SK-N-SH treated with all-trans-retinoic acid at 6 μM for 48 hours (cell line): ENCODE results near the gene EEF1G.

Experiments used
- ATAC-seq: fragments of 200-7000 bp; cut with Tn5 transposase; 3 replicates; pipeline ENCODE4 v1.9.1; 2020; ENCODE audit warnings: mild to moderate bottlenecking, moderate library complexity
- BACH2 ChIP-seq: fragments of 250-450 bp; sonication (Bioruptor Pico); IDR thresholded peaks from 2 replicates; pipeline ENCODE4 v1.9.0; 2021; ENCODE audit warnings: mild to moderate bottlenecking, borderline replicate concordance
- CSDC2 ChIP-seq: fragments of 250-450 bp; sonication (Bioruptor Pico); IDR thresholded peaks from 2 replicates; pipeline ENCODE4 v1.5.0; 2020; ENCODE audit warnings: mild to moderate bottlenecking, moderate library complexity
- CSRNP3 ChIP-seq: fragments of 250-450 bp; sonication (Bioruptor Pico); IDR thresholded peaks from 2 replicates; pipeline ENCODE4 v1.5.1; 2021; ENCODE audit warnings: mild to moderate bottlenecking, moderate library complexity
- ESRRG ChIP-seq: fragments of 250-450 bp; sonication (Bioruptor Pico); IDR thresholded peaks from 2 replicates; pipeline ENCODE4 v1.6.1; 2021; ENCODE audit warnings: mild to moderate bottlenecking
- PATZ1 ChIP-seq: fragments of 250-450 bp; sonication (Bioruptor Pico); IDR thresholded peaks from 2 replicates; pipeline ENCODE4 v1.8.0; 2020; ENCODE audit warnings: mild to moderate bottlenecking, moderate library complexity, borderline replicate concordance
- POU6F1 ChIP-seq: fragments of 250-450 bp; sonication (Bioruptor Pico); IDR thresholded peaks from 2 replicates; pipeline ENCODE4 v1.8.0; 2021; ENCODE audit warnings: low read depth, mild to moderate bottlenecking, moderate library complexity, borderline replicate concordance
- RARB ChIP-seq: fragments of 250-450 bp; sonication (Bioruptor Pico); IDR thresholded peaks from 2 replicates; pipeline ENCODE4 v1.8.0; 2021; ENCODE audit warnings: mild to moderate bottlenecking, moderate library complexity
- SNAI2 ChIP-seq: fragments of 250-450 bp; sonication (Bioruptor Pico); IDR thresholded peaks from 2 replicates; pipeline ENCODE4 v1.5.0; 2020; ENCODE audit warnings: mild to moderate bottlenecking, moderate library complexity
- TCF4 ChIP-seq: fragments of 250-450 bp; sonication (Bioruptor Pico); IDR thresholded peaks from 2 replicates; pipeline ENCODE4 v1.8.0; 2021; ENCODE audit warnings: mild to moderate bottlenecking, moderate library complexity, borderline replicate concordance
- TSHZ2 ChIP-seq: fragments of 250-450 bp; sonication (Bioruptor Pico); IDR thresholded peaks from 2 replicates; pipeline ENCODE4 v1.5.0; 2020; ENCODE audit warnings: mild to moderate bottlenecking, moderate library complexity
- ZC3H10 ChIP-seq: fragments of 250-450 bp; sonication (Bioruptor Pico); IDR thresholded peaks from 2 replicates; pipeline ENCODE4 v1.5.1; 2021; ENCODE audit warnings: mild to moderate bottlenecking, moderate library complexity
- ZFP3 ChIP-seq: fragments of 250-450 bp; sonication (Bioruptor Pico); IDR thresholded peaks from 2 replicates; pipeline ENCODE4 v1.5.0; 2020; ENCODE audit warnings: mild to moderate bottlenecking, moderate library complexity
- ZNF8 ChIP-seq: fragments of 450-650 bp; formaldehyde crosslinking; IDR thresholded peaks from 2 replicates; pipeline ENCODE4 v1.5.0; 2020; ENCODE audit warnings: mild to moderate bottlenecking, moderate library complexity

EEF1G gene

GRCh38 chr11:62612366-62613290, 38.9 kb upstream of the EEF1G start, which contains the start of the genes EML3 and ROM1:
TSS of gene EML3 (minus strand) at chr11:62612775. CDS start at chr11:62612457, 318 bp downstream.
TSS of gene ROM1 (plus strand) at chr11:62613257. CDS start at chr11:62613282, 25 bp downstream.
- TF ChIP-seq PATZ1 (CRISPR knock-in tag), result peak; percentile 50
- TF ChIP-seq POU6F1 (CRISPR knock-in tag), result no peak
- ATAC-seq, result peak; percentile 78

- peak; percentile 39 for ATAC-seq
- TF ChIP-seq SNAI2 (no peak), PATZ1 (CRISPR knock-in tag) (0 out of 2 replicates have a peak, but pooled peaks have one; percentile 52)
Observed at GRCh38 chr11:62611705-62612365, 38.1 kb upstream of the EEF1G start.

GRCh38 chr11:62610814-62611704, 37.4 kb upstream of the EEF1G start:
- no peak for ATAC-seq
- TF ChIP-seq TSHZ2, result no peak

- no peak for ATAC-seq
- no peak for TF ChIP-seq RARB (CRISPR knock-in tag)
- TF ChIP-seq ZNF8, result no peak
- no peak for TF ChIP-seq CSDC2 (CRISPR knock-in tag)
- no peak for TF ChIP-seq ZC3H10 (CRISPR knock-in tag)
- no peak for TF ChIP-seq ZFP3 (CRISPR knock-in tag)
- no peak for TF ChIP-seq CSRNP3 (CRISPR knock-in tag)
- no peak for TF ChIP-seq BACH2
- TF ChIP-seq ESRRG, result no peak
- TF ChIP-seq POU6F1 (CRISPR knock-in tag), result no peak
- TF ChIP-seq TCF4 (CRISPR knock-in tag), result no peak
Observed at GRCh38 chr11:62610403-62610802, 36.7 kb upstream of the EEF1G start.
